Sigmoid colon (tissue), 4 donors: ENCODE results near the gene TBC1D22A.

Experiments
- CTCF ChIP-seq, 4 experiments: fragments of 450-650 bp in 3 of 4; fragments of 200-600 bp in 1 of 4; IDR thresholded peaks; one replicate each; pipeline ENCODE4 v1.5.1; 2016 to 2019; ENCODE audit warnings: antibody characterized with exemption in 4 of 4, mild to moderate bottlenecking in 3 of 4, moderate library complexity in 2 of 4
- EP300 ChIP-seq, 4 donors: sonication (generic); formaldehyde crosslinking; IDR thresholded peaks; one replicate each; pipeline ENCODE4 v1.6.1; 2017; ENCODE audit warnings: antibody characterized with exemption in 4 of 4
- POLR2A ChIP-seq, 2 donors: fragments of 450-650 bp; IDR thresholded peaks; one replicate each; pipeline ENCODE4 v1.6.1; 2016; ENCODE audit warnings: antibody characterized with exemption in 2 of 2, mild to moderate bottlenecking in 2 of 2, moderate library complexity in 2 of 2

GRCh38 chr22:47000256-47000655, 237.8 kb downstream of the TBC1D22A start:
- no peak for TF ChIP-seq POLR2A (IDR thresholded peaks at IDR 0.05)
- no peak for TF ChIP-seq CTCF (IDR thresholded peaks at IDR 0.05)
- no peak for TF ChIP-seq EP300 (IDR thresholded peaks at IDR 0.05)
